Measurements from ENCODE around the gene RNF123.

- TF ChIP-seq EZH2 (IDR thresholded peaks at IDR 0.05; ENCODE audit: low read depth) (no peak), CTCF (conservative IDR thresholded peaks at IDR 0.05) (no peak)
Measured at GRCh38 chr3:49673121-49673714, 16.1 kb upstream of the RNF123 start.
